ENCODE results near the gene SOX4.

The SOX4 gene

DNA sequence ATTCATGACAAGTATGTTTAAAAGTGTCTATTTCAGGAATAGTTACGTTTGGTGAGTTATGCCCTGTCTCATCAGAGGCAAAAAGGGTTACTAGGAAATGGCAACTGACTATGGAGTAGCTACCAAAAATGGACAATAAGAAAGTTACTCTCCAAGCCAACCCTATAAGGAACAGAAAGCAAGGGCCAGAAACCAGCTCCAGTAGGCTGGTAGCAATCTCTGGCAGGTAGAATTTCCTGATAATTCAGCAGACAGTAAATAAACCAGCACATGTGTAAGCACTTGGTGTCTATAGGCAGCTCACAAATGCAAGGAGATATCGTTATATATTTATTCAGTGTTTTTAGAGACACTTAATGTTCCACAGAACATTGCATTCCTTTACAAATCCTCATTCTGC lies 20.3 kb downstream of the SOX4 start:
- TF ChIP-seq, protein P1, sequence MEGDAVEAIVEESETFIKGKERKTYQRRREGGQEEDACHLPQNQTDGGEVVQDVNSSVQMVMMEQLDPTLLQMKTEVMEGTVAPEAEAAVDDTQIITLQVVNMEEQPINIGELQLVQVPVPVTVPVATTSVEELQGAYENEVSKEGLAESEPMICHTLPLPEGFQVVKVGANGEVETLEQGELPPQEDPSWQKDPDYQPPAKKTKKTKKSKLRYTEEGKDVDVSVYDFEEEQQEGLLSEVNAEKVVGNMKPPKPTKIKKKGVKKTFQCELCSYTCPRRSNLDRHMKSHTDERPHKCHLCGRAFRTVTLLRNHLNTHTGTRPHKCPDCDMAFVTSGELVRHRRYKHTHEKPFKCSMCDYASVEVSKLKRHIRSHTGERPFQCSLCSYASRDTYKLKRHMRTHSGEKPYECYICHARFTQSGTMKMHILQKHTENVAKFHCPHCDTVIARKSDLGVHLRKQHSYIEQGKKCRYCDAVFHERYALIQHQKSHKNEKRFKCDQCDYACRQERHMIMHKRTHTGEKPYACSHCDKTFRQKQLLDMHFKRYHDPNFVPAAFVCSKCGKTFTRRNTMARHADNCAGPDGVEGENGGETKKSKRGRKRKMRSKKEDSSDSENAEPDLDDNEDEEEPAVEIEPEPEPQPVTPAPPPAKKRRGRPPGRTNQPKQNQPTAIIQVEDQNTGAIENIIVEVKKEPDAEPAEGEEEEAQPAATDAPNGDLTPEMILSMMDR (IDR thresholded peaks at IDR 0.05; ENCODE audit: low read depth, low read length, missing control alignments): no peak
- no peak for DNase-seq
- H3K4me3 ChIP-seq (ENCODE audit: low read depth, low read length): no peak overlapping the region
- in situ Hi-C loops (cut with HindIII; ENCODE audit: low pct_ligation_motif_present, low sequenced_read_pairs): no loop called here
- H3K27ac ChIP-seq: no peak overlapping the region
- no peaks in the 10 kb centered on the region for H3K27me3 ChIP-seq (replicated peaks)
- H3K36me3 ChIP-seq (replicated peaks): no peaks in the 10 kb centered on the region

DNA sequence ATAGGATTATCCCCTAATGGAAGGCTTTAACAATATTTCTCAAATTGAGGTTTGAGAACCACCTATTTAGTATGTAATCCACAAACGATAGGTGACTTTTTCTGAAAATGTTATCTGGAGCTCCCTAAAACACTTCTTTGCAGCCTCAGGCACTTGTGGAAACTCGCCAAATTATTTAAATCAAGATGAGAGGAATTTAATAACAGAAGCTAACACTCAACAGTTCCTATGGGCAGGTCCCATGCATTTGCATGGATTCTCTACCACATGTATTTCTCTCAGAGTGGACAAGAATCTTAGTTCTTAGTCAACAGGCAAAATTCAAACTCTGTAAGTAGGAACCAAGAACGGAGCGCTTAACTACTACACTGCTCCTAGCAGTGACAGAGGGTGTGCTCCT lies 20.7 kb downstream of the SOX4 start:
- H3K4me3 ChIP-seq (ENCODE audit: low read depth, low read length): no peak overlapping the region
- in situ Hi-C loops (cut with HindIII; ENCODE audit: low pct_ligation_motif_present, low sequenced_read_pairs): no loop called here
- no peak overlapping the region for H3K27ac ChIP-seq
- no peaks in the 10 kb centered on the region for H3K36me3 ChIP-seq (replicated peaks)
- no peaks in the 10 kb centered on the region for H3K27me3 ChIP-seq (replicated peaks)
- TF ChIP-seq, protein P1 (IDR thresholded peaks at IDR 0.05; ENCODE audit: low read depth, low read length, missing control alignments): no peak
- no peak for DNase-seq

DNA sequence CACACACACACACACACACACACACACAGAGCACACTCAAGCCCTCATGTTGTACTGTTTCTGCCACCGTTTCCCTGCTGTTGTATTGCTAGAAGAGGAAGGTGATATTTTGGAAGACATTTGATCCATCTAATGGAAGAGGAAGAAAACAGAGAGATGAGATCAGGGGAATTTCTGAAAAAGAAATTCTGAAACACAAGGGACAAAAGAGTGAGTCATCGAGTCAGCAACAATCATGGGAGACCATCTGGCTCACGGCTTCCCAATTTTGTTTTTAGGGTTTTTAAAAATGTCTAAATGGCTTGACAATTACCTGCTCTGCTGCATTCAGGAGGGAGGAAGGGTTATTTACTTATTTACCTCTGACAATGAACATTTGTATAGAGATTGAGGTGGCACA lies 22.0 kb downstream of the SOX4 start:
- Histone ChIP-seq H3K36me3 (replicated peaks) (no peaks in the 10 kb centered on the region), H3K27ac (no peak overlapping the region), H3K4me3 (ENCODE audit: low read depth, low read length) (no peak overlapping the region), H3K27me3 (replicated peaks) (no peaks in the 10 kb centered on the region)
- in situ Hi-C loops (cut with HindIII; ENCODE audit: low pct_ligation_motif_present, low sequenced_read_pairs): no loop called here
- no peak for DNase-seq
- TF ChIP-seq, protein P1 (IDR thresholded peaks at IDR 0.05; ENCODE audit: low read depth, low read length, missing control alignments): no peak

DNA sequence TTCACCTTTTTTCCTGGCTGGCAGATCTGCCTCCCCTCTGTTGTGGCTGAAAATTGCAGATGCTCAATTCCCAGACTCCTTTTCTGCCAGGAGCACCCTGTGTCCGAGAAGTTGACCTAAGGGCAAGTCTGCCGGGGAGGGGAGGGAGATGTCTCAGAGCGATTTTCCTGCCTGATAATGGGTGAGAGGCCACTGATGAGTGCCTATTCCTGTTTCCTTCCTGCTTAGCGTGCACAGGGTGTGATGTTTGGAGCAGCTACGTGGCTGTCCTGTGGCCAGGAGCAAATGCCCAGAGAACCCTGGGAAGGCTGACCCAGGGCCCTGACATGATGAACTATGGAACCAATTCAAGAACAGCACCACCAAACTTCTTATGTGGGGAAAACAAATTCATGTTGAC lies 22.5 kb downstream of the SOX4 start:
- Histone ChIP-seq H3K27me3 (replicated peaks) (no peaks in the 10 kb centered on the region), H3K36me3 (replicated peaks) (no peaks in the 10 kb centered on the region), H3K4me3 (ENCODE audit: low read depth, low read length) (no peak overlapping the region), H3K27ac (no peak overlapping the region)
- in situ Hi-C loops (cut with HindIII; ENCODE audit: low pct_ligation_motif_present, low sequenced_read_pairs): no loop called here
- TF ChIP-seq, protein P1 (IDR thresholded peaks at IDR 0.05; ENCODE audit: low read depth, low read length, missing control alignments): no peak
- DNase-seq: no peak

DNA sequence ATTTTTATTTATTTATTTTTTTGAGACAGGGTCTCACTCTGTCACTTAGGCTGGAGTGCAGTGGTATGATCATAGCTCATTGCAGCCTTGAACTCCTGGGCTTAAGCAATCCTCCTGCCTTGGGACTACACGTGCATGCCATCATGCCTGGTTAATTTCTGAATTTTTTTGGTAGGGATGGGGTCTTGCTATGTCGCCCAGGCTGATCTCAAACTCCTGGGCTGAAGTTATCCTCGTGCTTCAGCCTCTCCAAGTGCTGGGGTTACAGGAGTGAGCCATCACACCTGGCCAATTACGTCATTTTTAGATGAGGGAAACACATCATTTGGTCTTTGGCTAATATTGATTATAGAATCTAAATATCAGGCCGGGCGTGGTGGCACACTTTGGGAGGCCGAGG lies 32.1 kb downstream of the SOX4 start:
- Histone ChIP-seq H3K27me3 (replicated peaks) (no peaks in the 10 kb centered on the region), H3K4me3 (ENCODE audit: low read depth, low read length) (no peak overlapping the region), H3K27ac (no peak overlapping the region), H3K36me3 (replicated peaks) (no peaks in the 10 kb centered on the region)
- no peak for DNase-seq
- TF ChIP-seq, protein P1 (IDR thresholded peaks at IDR 0.05; ENCODE audit: low read depth, low read length, missing control alignments): no peak
- in situ Hi-C loops (cut with HindIII; ENCODE audit: low pct_ligation_motif_present, low sequenced_read_pairs): no loop called here

DNA sequence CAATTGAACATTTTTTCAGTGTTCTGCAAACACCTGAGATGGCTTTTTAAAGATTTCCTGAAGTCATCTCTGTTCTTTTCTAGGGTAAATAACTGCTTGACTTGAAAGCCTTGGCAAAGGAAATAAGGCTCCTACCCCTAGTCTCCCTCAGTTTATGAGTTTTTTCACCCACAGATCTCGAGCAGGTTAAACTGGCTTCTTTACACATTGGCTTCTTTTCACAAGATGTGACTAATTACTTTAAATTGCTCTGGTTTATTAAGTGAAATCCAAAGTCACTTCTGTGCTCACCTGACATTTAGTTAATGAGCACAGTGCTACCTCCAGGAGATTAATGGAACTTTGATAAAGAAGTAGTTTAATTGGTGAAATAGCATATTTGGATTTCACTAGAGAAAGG lies 33.2 kb downstream of the SOX4 start:
- DNase-seq: no peak
- Histone ChIP-seq H3K36me3 (replicated peaks) (no peaks in the 10 kb centered on the region), H3K4me3 (ENCODE audit: low read depth, low read length) (no peak overlapping the region), H3K27me3 (replicated peaks) (no peaks in the 10 kb centered on the region), H3K27ac (no peak overlapping the region)
- TF ChIP-seq, protein P1 (IDR thresholded peaks at IDR 0.05; ENCODE audit: low read depth, low read length, missing control alignments): no peak
- in situ Hi-C loops (cut with HindIII; ENCODE audit: low pct_ligation_motif_present, low sequenced_read_pairs): no loop called here
